GM18508 (cell line): Measurements from ENCODE around the gene ADTRP.
"Not testable (repeated sequence)": the region's sequence is repeated elsewhere in the genome, so short reads cannot be mapped to it uniquely, and the experiment has no call there.

Experiments used
- ATAC-seq: cut with Tn5 transposase; IDR thresholded peaks from one replicate; pipeline ENCODE4 v1.9.1; 2021; ENCODE audit warnings: moderate number of reproducible peaks; ENCODE audit not compliant: insufficient read depth, unreplicated experiment

Gene ADTRP

GRCh38 chr6:11804135-11804534 lies 25.5 kb upstream of the ADTRP start:
- ATAC-seq: no peak

- no peak for ATAC-seq
Observed at GRCh38 chr6:11803591-11803971, 25.0 kb upstream of the ADTRP start.

- no peak for ATAC-seq
Observed at GRCh38 chr6:11802886-11803590, 24.4 kb upstream of the ADTRP start.

- ATAC-seq: not testable (repeated sequence)
Observed at GRCh38 chr6:11800531-11800930, 21.9 kb upstream of the ADTRP start.

- no peak for ATAC-seq
Observed at GRCh38 chr6:11798538-11798937, 19.9 kb upstream of the ADTRP start.

GRCh38 chr6:11798096-11798495 lies 19.5 kb upstream of the ADTRP start:
- ATAC-seq: no peak

GRCh38 chr6:11796829-11797228 lies 18.2 kb upstream of the ADTRP start:
- no peak for ATAC-seq

GRCh38 chr6:11795403-11795802 lies 16.8 kb upstream of the ADTRP start:
- no peak for ATAC-seq

GRCh38 chr6:11793277-11793676 lies 14.7 kb upstream of the ADTRP start:
- no peak for ATAC-seq

GRCh38 chr6:11791354-11792107 lies 12.9 kb upstream of the ADTRP start:
- no peak for ATAC-seq

- ATAC-seq: no peak
Observed at GRCh38 chr6:11789744-11790143, 11.1 kb upstream of the ADTRP start.

GRCh38 chr6:11788043-11788442 lies 9.4 kb upstream of the ADTRP start:
- ATAC-seq: no peak

GRCh38 chr6:11785774-11786579 lies 7.4 kb upstream of the ADTRP start:
- ATAC-seq: peak; percentile 77

GRCh38 chr6:11785415-11785773 lies 6.8 kb upstream of the ADTRP start:
- ATAC-seq: peak; percentile 37

- ATAC-seq: no peak
Observed at GRCh38 chr6:11784341-11784740, 5.7 kb upstream of the ADTRP start.

- no peak for ATAC-seq
Observed at GRCh38 chr6:11783524-11784064, 5.0 kb upstream of the ADTRP start.

- ATAC-seq: no peak
Observed at GRCh38 chr6:11782524-11782923, 3.9 kb upstream of the ADTRP start.

- no peak for ATAC-seq
Observed at GRCh38 chr6:11780097-11780428, 1.5 kb upstream of the ADTRP start.

GRCh38 chr6:11779329-11780096 lies 910 bp upstream of the ADTRP start:
- ATAC-seq: no peak

GRCh38 chr6:11778036-11778435 lies 567 bp downstream of the ADTRP start:
- ATAC-seq: no peak
